Cardiac muscle cell (in vitro differentiated cells and primary cell): Measurements from ENCODE around the gene PTPRM. TPM values are rescaled to one million over a fixed set of nuclear protein-coding genes. Genes with fewer than 3 reads are reported as not detected.

ENCODE experiments used
- DNase-seq, 2 donors: peaks; one replicate each; pipeline versions ENCODE4 v3.0.0 to v3.0.0-alpha.2; 2010 to 2017; ENCODE audit warnings: low read depth in 1 of 2, low spot score in 1 of 2
- H3K27ac ChIP-seq: fragments of 200-600 bp; sonication (generic); 2 replicates; pipeline ENCODE4 v1.5.1; 2016
- H3K27me3 ChIP-seq: fragments of 200-600 bp; sonication (generic); 2 replicates; pipeline ENCODE4 v1.6.0; 2016; ENCODE audit warnings: control low read depth
- H3K36me3 ChIP-seq: fragments of 200-600 bp; sonication (generic); 2 replicates; pipeline ENCODE4 v1.5.1; 2016; ENCODE audit warnings: control low read depth
- H3K4me1 ChIP-seq: fragments of 200-600 bp; sonication (generic); 2 replicates; pipeline ENCODE4 v1.8.1; 2017; ENCODE audit warnings: low read depth, mild to moderate bottlenecking, mixed run types
- H3K4me3 ChIP-seq: fragments of 200-600 bp; sonication (generic); 2 replicates; pipeline ENCODE4 v1.5.1; 2016; ENCODE audit warnings: mild to moderate bottlenecking
- H3K9me3 ChIP-seq: fragments of 200-600 bp; sonication (generic); 2 replicates; pipeline ENCODE4 v1.5.1; 2017; ENCODE audit warnings: low read depth, mild to moderate bottlenecking, control low read depth
- CTCF ChIP-seq: IDR thresholded peaks from 2 replicates; pipeline ENCODE4 v1.5.1; 2012; ENCODE audit warnings: low read depth, mild to moderate bottlenecking, low read length
- polyA plus RNA-seq: library from polyadenylated mRNA; unstranded; fragments of >200 nt; fragmentation: Nextera tagmentation; extraction: Ambion mirVana; gene quantifications from 2 replicates; pipeline ENCODE4 v1.2.1, GENCODE V29; 2016
- total RNA-seq: library from RNA; depleted of rRNA; stranded (reverse); fragments of >200 nt; gene quantifications from 2 replicates; pipeline ENCODE4 v1.2.3, GENCODE V29; 2016

The PTPRM gene
- total and polyA plus RNA-seq, 2 experiments from 2014 or later: 26.5 to 48.8 TPM

- Histone ChIP-seq H3K9me3 (no peaks in the 10 kb centered on the region), H3K27me3 (no peaks in the 10 kb centered on the region), H3K27ac (no peak overlapping the region), H3K4me1 (no peaks in the 10 kb centered on the region), H3K4me3 (no peak overlapping the region), H3K36me3 (no peaks in the 10 kb centered on the region)
- TF ChIP-seq CTCF: no peak
- DNase-seq: no peak
Measured at GRCh38 chr18:7559709-7560319, 7.3 kb upstream of the PTPRM start.

- Histone ChIP-seq H3K4me1 (peaks cover 7% of the 10 kb centered on the region), H3K36me3 (no peaks in the 10 kb centered on the region), H3K27me3 (no peaks in the 10 kb centered on the region), H3K9me3 (no peaks in the 10 kb centered on the region), H3K4me3 (no peak overlapping the region), H3K27ac (no peak overlapping the region)
- DNase-seq: no peak
- no peak for TF ChIP-seq CTCF
Measured at GRCh38 chr18:7561909-7562460, 5.1 kb upstream of the PTPRM start.

- H3K4me1 ChIP-seq: peaks cover 7% of the 10 kb centered on the region
- no peaks in the 10 kb centered on the region for H3K9me3 ChIP-seq
- no peak overlapping the region for H3K4me3 ChIP-seq
- no peak for DNase-seq
- H3K27ac ChIP-seq: no peak overlapping the region
- H3K36me3 ChIP-seq: no peaks in the 10 kb centered on the region
- no peaks in the 10 kb centered on the region for H3K27me3 ChIP-seq
- TF ChIP-seq CTCF: no peak
Measured at GRCh38 chr18:7562491-7562890, 4.6 kb upstream of the PTPRM start.

- no peaks in the 10 kb centered on the region for H3K27me3 ChIP-seq
- H3K36me3 ChIP-seq: no peaks in the 10 kb centered on the region
- peaks cover 18% of the 10 kb centered on the region for H3K4me1 ChIP-seq
- TF ChIP-seq CTCF: no peak
- no peak for DNase-seq
- no peak overlapping the region for H3K4me3 ChIP-seq
- H3K9me3 ChIP-seq: no peaks in the 10 kb centered on the region
- peak overlapping the region; percentile 93 for H3K27ac ChIP-seq
Measured at GRCh38 chr18:7565677-7566076, 1.4 kb upstream of the PTPRM start.

- Histone ChIP-seq H3K4me3 (peak overlapping the region; percentile 91), H3K27ac (peak overlapping the region; percentile 93), H3K4me1 (peaks cover 18% of the 10 kb centered on the region), H3K27me3 (no peaks in the 10 kb centered on the region), H3K9me3 (no peaks in the 10 kb centered on the region), H3K36me3 (no peaks in the 10 kb centered on the region)
- DNase-seq: peak in 1 of 2 donors; percentile 26
- no peak for TF ChIP-seq CTCF
Measured at GRCh38 chr18:7566244-7566566, 911 bp upstream of the PTPRM start.
